NCI-H146 (cell line): ENCODE measurements around the gene NAV2.
A peak's percentile ranks its signal among the peaks of the same experiment; 100 is the strongest.

Experiments used
- DNase-seq: peaks from one replicate; lab custom pipeline; 2025; lab: John Stamatoyannopoulos, UW

The NAV2 gene

GRCh38 chr11:20159466-20160381 is 447.1 kb downstream of the NAV2 start:
- DNase-seq, result peak; percentile 48

GRCh38 chr11:20160425-20161229 is 448.0 kb downstream of the NAV2 start, which contains the start of gene DBX1:
Gene DBX1, minus strand, starts transcription at chr11:20160475. Its CDS starts 151 bp downstream, at chr11:20160324.
- peak; percentile 34 for DNase-seq

GRCh38 chr11:20161230-20161918 is 448.7 kb downstream of the NAV2 start:
- peak; percentile 71 for DNase-seq

GRCh38 chr11:20161923-20162744 is 449.5 kb downstream of the NAV2 start:
- DNase-seq, result no peak

GRCh38 chr11:20162824-20163782 is 450.5 kb downstream of the NAV2 start:
- DNase-seq, result peak; percentile 22

- no peak for DNase-seq
These were observed 451.3 kb downstream of the NAV2 start for GRCh38 chr11:20163783-20164481.
